VCaP (cell line): ENCODE measurements around the gene CDCP2.
"Not testable (repeated sequence)": the region's sequence is repeated elsewhere in the genome, so short reads cannot be mapped to it uniquely, and the experiment has no call there.

Source experiments
- H3K27ac ChIP-seq: fragments of 450-650 bp; 2 replicates; pipeline ENCODE4 v1.5.1; 2017
- CTCF ChIP-seq: fragments of 450-650 bp; conservative IDR thresholded peaks from 2 replicates; pipeline ENCODE4 v1.5.1; 2017; ENCODE audit warnings: mild to moderate bottlenecking, moderate library complexity

CDCP2 gene

GRCh38 chr1:54173681-54174080 lies 20.9 kb upstream of the CDCP2 start:
- no peak for TF ChIP-seq CTCF
- no peak overlapping the region for H3K27ac ChIP-seq

- TF ChIP-seq CTCF, result no peak
- H3K27ac ChIP-seq, result no peak overlapping the region
These were observed 20.1 kb upstream of the CDCP2 start for GRCh38 chr1:54172614-54173599.

GRCh38 chr1:54171606-54172005 lies 18.8 kb upstream of the CDCP2 start:
- TF ChIP-seq CTCF, result no peak
- no peak overlapping the region for H3K27ac ChIP-seq

GRCh38 chr1:54171016-54171415 lies 18.2 kb upstream of the CDCP2 start:
- no peak for TF ChIP-seq CTCF
- no peak overlapping the region for H3K27ac ChIP-seq

GRCh38 chr1:54169068-54169467 lies 16.3 kb upstream of the CDCP2 start:
- TF ChIP-seq CTCF, result no peak
- H3K27ac ChIP-seq, result no peak overlapping the region

GRCh38 chr1:54168206-54168965 lies 15.6 kb upstream of the CDCP2 start:
- TF ChIP-seq CTCF, result no peak
- no peak overlapping the region for H3K27ac ChIP-seq

GRCh38 chr1:54167422-54168139 lies 14.8 kb upstream of the CDCP2 start:
- no peak overlapping the region for H3K27ac ChIP-seq
- TF ChIP-seq CTCF, result no peak

GRCh38 chr1:54166357-54166756 lies 13.6 kb upstream of the CDCP2 start:
- not testable (repeated sequence) for H3K27ac ChIP-seq
